Activated T-helper 17 cell treated with anti-CD3 and anti-CD28 coated beads, Interleukin-2, amount 50 U/mL, for 72 hours (primary cell): ENCODE results near the gene ELFN2. TPM values are rescaled to one million over a fixed set of nuclear protein-coding genes. Genes with fewer than 3 reads are reported as not detected.

Source experiments
- ATAC-seq: fragments of 150-1000 bp; cut with Tn5 transposase; replicated peaks from 2 replicates; pipeline ENCODE4 v1.10.0; 2021; ENCODE audit warnings: mild to moderate bottlenecking, moderate library complexity
- H3K27ac Mint-ChIP-seq: one replicate; pipeline ENCODE4 v1.8.0; 2022; ENCODE audit warnings: mixed read lengths
- H3K27me3 Mint-ChIP-seq: one replicate; pipeline ENCODE4 v1.8.0; 2022; ENCODE audit warnings: mixed read lengths
- H3K36me3 Mint-ChIP-seq: one replicate; pipeline ENCODE4 v1.8.0; 2022; ENCODE audit warnings: low read depth, mild to moderate bottlenecking, mixed read lengths
- H3K4me1 Mint-ChIP-seq: one replicate; pipeline ENCODE4 v1.8.0; 2022; ENCODE audit warnings: mixed read lengths
- H3K4me3 Mint-ChIP-seq: one replicate; pipeline ENCODE4 v1.8.0; 2022; ENCODE audit warnings: mild to moderate bottlenecking, mixed read lengths
- H3K9me3 Mint-ChIP-seq: one replicate; pipeline ENCODE4 v1.8.0; 2022; ENCODE audit warnings: mixed read lengths
- total RNA-seq, 2 donors: library from RNA; stranded (reverse); gene quantifications; one replicate each; pipeline ENCODE4 v1.2.3, GENCODE V29; 2022

The ELFN2 gene
- total RNA-seq, 2 donors from 2014 or later: 0.24 to 2.2 TPM

GRCh38 chr22:37345863-37346504, 81.3 kb downstream of the ELFN2 start:
- no peak for ATAC-seq
- Mint-ChIP-seq H3K27me3 (peaks cover 7% of the 10 kb centered on the region), H3K9me3 (no peaks in the 10 kb centered on the region), H3K4me1 (peaks cover 4% of the 10 kb centered on the region), H3K27ac (no peak overlapping the region), H3K4me3 (no peak overlapping the region), H3K36me3 (no peaks in the 10 kb centered on the region)

- ATAC-seq: no peak
- Mint-ChIP-seq H3K27ac (peak overlapping the region; percentile 69), H3K4me1 (peaks cover 4% of the 10 kb centered on the region)
These were observed 82.4 kb downstream of the ELFN2 start for GRCh38 chr22:37344735-37345449.

GRCh38 chr22:37343863-37344734, 83.2 kb downstream of the ELFN2 start:
- H3K4me3 Mint-ChIP-seq: no peak overlapping the region
- no peak for ATAC-seq
- no peaks in the 10 kb centered on the region for H3K9me3 Mint-ChIP-seq
- H3K27me3 Mint-ChIP-seq: peaks cover 7% of the 10 kb centered on the region
- H3K4me1 Mint-ChIP-seq: peaks cover 4% of the 10 kb centered on the region
- no peaks in the 10 kb centered on the region for H3K36me3 Mint-ChIP-seq
- no peak overlapping the region for H3K27ac Mint-ChIP-seq

More at GRCh38 chr22:37344735-37345449, 82.4 kb downstream of the ELFN2 start:
- Mint-ChIP-seq H3K4me3 (no peak overlapping the region), H3K27me3 (peaks cover 7% of the 10 kb centered on the region), H3K36me3 (no peaks in the 10 kb centered on the region), H3K9me3 (no peaks in the 10 kb centered on the region)

GRCh38 chr22:37343348-37343747, 83.9 kb downstream of the ELFN2 start:
- no peaks in the 10 kb centered on the region for H3K9me3 Mint-ChIP-seq
- no peaks in the 10 kb centered on the region for H3K36me3 Mint-ChIP-seq
- H3K4me3 Mint-ChIP-seq: no peak overlapping the region
- peaks cover 9% of the 10 kb centered on the region for H3K27me3 Mint-ChIP-seq
- H3K27ac Mint-ChIP-seq: no peak overlapping the region
- peaks cover 4% of the 10 kb centered on the region for H3K4me1 Mint-ChIP-seq
- no peak for ATAC-seq

GRCh38 chr22:37342065-37342464, 85.2 kb downstream of the ELFN2 start:
- H3K27me3 Mint-ChIP-seq: peaks cover 17% of the 10 kb centered on the region

GRCh38 chr22:37340331-37341262, 86.7 kb downstream of the ELFN2 start:
- Mint-ChIP-seq H3K27ac (no peak overlapping the region), H3K9me3 (no peaks in the 10 kb centered on the region), H3K4me1 (peaks cover 4% of the 10 kb centered on the region), H3K4me3 (no peak overlapping the region), H3K36me3 (no peaks in the 10 kb centered on the region), H3K27me3 (peaks cover 27% of the 10 kb centered on the region)
- ATAC-seq: no peak

More at GRCh38 chr22:37342065-37342464, 85.2 kb downstream of the ELFN2 start:
- peaks cover 4% of the 10 kb centered on the region for H3K4me1 Mint-ChIP-seq
- H3K27ac Mint-ChIP-seq: no peak overlapping the region
- no peaks in the 10 kb centered on the region for H3K36me3 Mint-ChIP-seq
- H3K9me3 Mint-ChIP-seq: no peaks in the 10 kb centered on the region
- ATAC-seq: no peak
- no peak overlapping the region for H3K4me3 Mint-ChIP-seq

- peaks cover 33% of the 10 kb centered on the region for H3K27me3 Mint-ChIP-seq
- H3K36me3 Mint-ChIP-seq: no peaks in the 10 kb centered on the region
- H3K4me1 Mint-ChIP-seq: no peaks in the 10 kb centered on the region
- H3K9me3 Mint-ChIP-seq: no peaks in the 10 kb centered on the region
- H3K4me3 Mint-ChIP-seq: no peak overlapping the region
- no peak overlapping the region for H3K27ac Mint-ChIP-seq
- no peak for ATAC-seq
These were observed 88.6 kb downstream of the ELFN2 start for GRCh38 chr22:37338539-37339246.

- peaks cover 40% of the 10 kb centered on the region for H3K27me3 Mint-ChIP-seq
- no peak overlapping the region for H3K4me3 Mint-ChIP-seq
- no peaks in the 10 kb centered on the region for H3K4me1 Mint-ChIP-seq
- H3K36me3 Mint-ChIP-seq: no peaks in the 10 kb centered on the region
- no peaks in the 10 kb centered on the region for H3K9me3 Mint-ChIP-seq
- no peak for ATAC-seq
- H3K27ac Mint-ChIP-seq: no peak overlapping the region
These were observed 89.9 kb downstream of the ELFN2 start for GRCh38 chr22:37337204-37337943.

GRCh38 chr22:37336579-37336978, 90.7 kb downstream of the ELFN2 start:
- Mint-ChIP-seq H3K27me3 (peaks cover 44% of the 10 kb centered on the region), H3K4me3 (no peak overlapping the region)
- ATAC-seq: no peak

GRCh38 chr22:37335806-37336199, 91.5 kb downstream of the ELFN2 start:
- Mint-ChIP-seq H3K4me3 (no peak overlapping the region), H3K9me3 (no peaks in the 10 kb centered on the region), H3K36me3 (no peaks in the 10 kb centered on the region), H3K4me1 (no peaks in the 10 kb centered on the region), H3K27ac (no peak overlapping the region), H3K27me3 (peaks cover 48% of the 10 kb centered on the region)
- no peak for ATAC-seq

More at GRCh38 chr22:37336579-37336978, 90.7 kb downstream of the ELFN2 start:
- H3K27ac Mint-ChIP-seq: no peak overlapping the region
- H3K9me3 Mint-ChIP-seq: no peaks in the 10 kb centered on the region
- H3K4me1 Mint-ChIP-seq: no peaks in the 10 kb centered on the region
- H3K36me3 Mint-ChIP-seq: no peaks in the 10 kb centered on the region

GRCh38 chr22:37334859-37335805, 92.1 kb downstream of the ELFN2 start:
- Mint-ChIP-seq H3K4me3 (peak overlapping the region; percentile 11), H3K27me3 (peaks cover 49% of the 10 kb centered on the region), H3K27ac (no peak overlapping the region), H3K9me3 (no peaks in the 10 kb centered on the region), H3K4me1 (peaks cover 4% of the 10 kb centered on the region), H3K36me3 (no peaks in the 10 kb centered on the region)
- no peak for ATAC-seq

GRCh38 chr22:37334461-37334858, 92.8 kb downstream of the ELFN2 start:
- Mint-ChIP-seq H3K27ac (no peak overlapping the region), H3K9me3 (no peaks in the 10 kb centered on the region), H3K27me3 (peaks cover 53% of the 10 kb centered on the region), H3K4me1 (peaks cover 4% of the 10 kb centered on the region), H3K4me3 (peak overlapping the region; percentile 12), H3K36me3 (no peaks in the 10 kb centered on the region)
- no peak for ATAC-seq
